Keratinocyte (primary cell): ENCODE data around the gene SH2D5. TPM values are rescaled to one million over a fixed set of nuclear protein-coding genes. Genes with fewer than 3 reads are reported as not detected.
"Not testable (repeated sequence)": the region's sequence is repeated elsewhere in the genome, so short reads cannot be mapped to it uniquely, and the experiment has no call there.

Experiments
- DNase-seq: peaks from one replicate; pipeline ENCODE4 v3.0.0-alpha.2; 2011; ENCODE audit warnings: low read depth, missing footprints, low spot score
- FAIRE-seq: peaks from 2 replicates; lab custom pipeline; 2011; peaks lifted over from hg19 to GRCh38; lab: Jason Lieb, UNC
- H2AFZ ChIP-seq: 2 replicates; pipeline ENCODE4 v1.6.0; 2012; ENCODE audit warnings: low read length, control low read depth, inconsistent platforms; ENCODE audit not compliant: control insufficient read depth
- H3K27ac ChIP-seq: 2 replicates; pipeline ENCODE4 v1.5.1; 2011; ENCODE audit warnings: low read length; ENCODE audit not compliant: control insufficient read depth, insufficient read depth
- H3K27me3 ChIP-seq: 3 replicates; pipeline ENCODE4 v1.6.0; 2011; ENCODE audit warnings: low read length; ENCODE audit not compliant: control insufficient read depth, insufficient read depth; ENCODE audit errors: extremely low read depth
- H3K36me3 ChIP-seq, 2 experiments: 2 replicates in 1 of 2; 3 replicates in 1 of 2; pipeline ENCODE4 v1.5.1; 2011; ENCODE audit warnings: low read length in 2 of 2, mild to moderate bottlenecking in 1 of 2; ENCODE audit not compliant: control insufficient read depth in 2 of 2, insufficient read depth in 2 of 2; ENCODE audit errors: extremely low read depth in 1 of 2
- H3K4me1 ChIP-seq: 3 replicates; pipeline ENCODE4 v1.5.1; 2011; ENCODE audit warnings: low read length; ENCODE audit not compliant: control insufficient read depth, insufficient read depth; ENCODE audit errors: extremely low read depth
- H3K4me2 ChIP-seq: 3 replicates; pipeline ENCODE4 v1.6.0; 2011; ENCODE audit warnings: low read depth, low read length; ENCODE audit not compliant: control insufficient read depth, insufficient read depth; ENCODE audit errors: extremely low read depth
- H3K4me3 ChIP-seq, 3 experiments: fragments of 200-600 bp in 1 of 3; sonication (generic) in 1 of 3; 2 replicates in 2 of 3; 3 replicates in 1 of 3; pipeline ENCODE4 v1.5.1; 2011 to 2016; ENCODE audit warnings: low read length in 3 of 3, mild to moderate bottlenecking in 3 of 3, control low read depth in 2 of 3, inconsistent platforms in 1 of 3, low read depth in 1 of 3, mixed read lengths in 1 of 3, mixed run types in 1 of 3, moderate library complexity in 1 of 3; ENCODE audit not compliant: control insufficient read depth in 2 of 3, insufficient read depth in 2 of 3; ENCODE audit errors: extremely low read depth in 1 of 3
- H3K79me2 ChIP-seq: 2 replicates; pipeline ENCODE4 v1.6.0; 2012; ENCODE audit warnings: low read length; ENCODE audit not compliant: control insufficient read depth, insufficient read depth
- H3K9ac ChIP-seq: 3 replicates; pipeline ENCODE4 v1.6.0; 2011; ENCODE audit warnings: low read length; ENCODE audit not compliant: control insufficient read depth, insufficient read depth; ENCODE audit errors: extremely low read depth
- H3K9me1 ChIP-seq: 3 replicates; pipeline ENCODE4 v1.6.0; 2011; ENCODE audit warnings: low read length; ENCODE audit not compliant: control insufficient read depth, insufficient read depth; ENCODE audit errors: extremely low read depth
- H3K9me3 ChIP-seq: 2 replicates; pipeline ENCODE4 v1.5.1; 2012; ENCODE audit warnings: low read depth, low read length; ENCODE audit not compliant: control insufficient read depth
- H4K20me1 ChIP-seq: 3 replicates; pipeline ENCODE4 v1.6.0; 2011; ENCODE audit warnings: low read length; ENCODE audit not compliant: control insufficient read depth, insufficient read depth; ENCODE audit errors: extremely low read depth
- EZH2 ChIP-seq: IDR thresholded peaks from one replicate; pipeline ENCODE4 v1.6.1; 2012; ENCODE audit warnings: inconsistent platforms, mild to moderate bottlenecking, low read length, moderate library complexity
- dilution Hi-C: fragments of 300-500 bp; cut with MboI; formaldehyde crosslinking; loops from one replicate; pipeline ENCODE4 v1.7.0; 2020; ENCODE audit warnings: low sequenced_read_pairs; ENCODE audit not compliant: extremely low pct_ligation_motif_present
- polyA plus RNA-seq, 5 experiments: library from polyadenylated mRNA; depleted of rRNA in 3 of 5; stranded (reverse) in 3 of 5; stranded (forward) in 1 of 5; unstranded in 1 of 5; fragments of >200 nt; gene quantifications; 1 replicate in 1 of 5; 2 replicates in 3 of 5; 3 replicates in 1 of 5; pipeline versions ENCODE4 v1.2.1 to v1.2.3, GENCODE V29; 2011 to 2012; ENCODE audit warnings: missing spikeins in 2 of 5, low read depth in 1 of 5, low replicate concordance in 1 of 5
- TF ChIP-seq, protein P1 (sequence below), 3 experiments: IDR thresholded peaks in 1 of 3; conservative IDR thresholded peaks in 1 of 3; optimal IDR thresholded peaks in 1 of 3; 2 replicates in 2 of 3; 3 replicates in 1 of 3; pipeline versions ENCODE3 to v1.5.1; 2011; ENCODE audit warnings: low read length in 3 of 3, mild to moderate bottlenecking in 3 of 3, moderate library complexity in 2 of 3, control low read depth in 1 of 3, inconsistent platforms in 1 of 3; ENCODE audit not compliant: insufficient read depth in 2 of 3; ENCODE audit errors: extremely low read depth in 1 of 3

Gene SH2D5
- polyA plus RNA-seq, 1 donor (not counting 4 experiments of a cell fraction or from before 2014, with no cell fraction given): 60.8 TPM

DNA sequence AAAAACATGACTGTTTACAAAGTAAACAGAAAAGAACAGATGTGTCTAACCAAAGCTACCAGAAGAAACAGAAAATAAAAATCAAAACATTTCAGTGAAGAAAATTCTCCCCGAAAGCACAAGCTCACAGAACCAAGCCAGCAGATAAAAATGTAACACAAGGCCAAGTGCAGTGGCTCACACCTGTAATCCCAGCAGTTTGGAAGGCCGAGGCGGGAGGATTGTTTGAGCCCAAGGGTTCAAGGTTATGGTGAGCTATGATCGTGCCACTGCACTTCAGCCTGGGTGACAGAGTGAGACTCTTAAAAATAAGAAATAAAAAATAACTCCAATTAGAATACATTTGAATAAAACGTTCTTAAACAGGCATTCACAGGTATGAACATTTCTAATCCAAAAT lies 52.2 kb downstream of the SH2D5 start:
- Histone ChIP-seq H3K9me3 (no peaks in the 10 kb centered on the region), H3K4me3 (no peak overlapping the region), H3K27ac (no peak overlapping the region), H3K4me2 (no peak overlapping the region), H3K27me3 (no peaks in the 10 kb centered on the region), H3K9ac (no peak overlapping the region), H3K36me3 (peaks cover 0 to 10% of the 10 kb centered on the region in 2 experiments), H3K4me1 (no peaks in the 10 kb centered on the region), H4K20me1 (no peaks in the 10 kb centered on the region), H3K9me1 (no peaks in the 10 kb centered on the region), H2AFZ (no peak overlapping the region), H3K79me2 (no peaks in the 10 kb centered on the region)
- FAIRE-seq (no peak), DNase-seq (no peak)
- dilution Hi-C loops: no loop called here
- no peak for TF ChIP-seq EZH2
- TF ChIP-seq, protein P1, sequence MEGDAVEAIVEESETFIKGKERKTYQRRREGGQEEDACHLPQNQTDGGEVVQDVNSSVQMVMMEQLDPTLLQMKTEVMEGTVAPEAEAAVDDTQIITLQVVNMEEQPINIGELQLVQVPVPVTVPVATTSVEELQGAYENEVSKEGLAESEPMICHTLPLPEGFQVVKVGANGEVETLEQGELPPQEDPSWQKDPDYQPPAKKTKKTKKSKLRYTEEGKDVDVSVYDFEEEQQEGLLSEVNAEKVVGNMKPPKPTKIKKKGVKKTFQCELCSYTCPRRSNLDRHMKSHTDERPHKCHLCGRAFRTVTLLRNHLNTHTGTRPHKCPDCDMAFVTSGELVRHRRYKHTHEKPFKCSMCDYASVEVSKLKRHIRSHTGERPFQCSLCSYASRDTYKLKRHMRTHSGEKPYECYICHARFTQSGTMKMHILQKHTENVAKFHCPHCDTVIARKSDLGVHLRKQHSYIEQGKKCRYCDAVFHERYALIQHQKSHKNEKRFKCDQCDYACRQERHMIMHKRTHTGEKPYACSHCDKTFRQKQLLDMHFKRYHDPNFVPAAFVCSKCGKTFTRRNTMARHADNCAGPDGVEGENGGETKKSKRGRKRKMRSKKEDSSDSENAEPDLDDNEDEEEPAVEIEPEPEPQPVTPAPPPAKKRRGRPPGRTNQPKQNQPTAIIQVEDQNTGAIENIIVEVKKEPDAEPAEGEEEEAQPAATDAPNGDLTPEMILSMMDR (optimal IDR thresholded peaks at IDR 0.05 in 1 of 3, IDR thresholded peaks at IDR 0.05 in 1 of 3, conservative IDR thresholded peaks at IDR 0.05 in 1 of 3; ENCODE audit: extremely low read depth in 1 of 3, insufficient read depth in 2 of 3, low read length in 3 of 3): no peak

DNA sequence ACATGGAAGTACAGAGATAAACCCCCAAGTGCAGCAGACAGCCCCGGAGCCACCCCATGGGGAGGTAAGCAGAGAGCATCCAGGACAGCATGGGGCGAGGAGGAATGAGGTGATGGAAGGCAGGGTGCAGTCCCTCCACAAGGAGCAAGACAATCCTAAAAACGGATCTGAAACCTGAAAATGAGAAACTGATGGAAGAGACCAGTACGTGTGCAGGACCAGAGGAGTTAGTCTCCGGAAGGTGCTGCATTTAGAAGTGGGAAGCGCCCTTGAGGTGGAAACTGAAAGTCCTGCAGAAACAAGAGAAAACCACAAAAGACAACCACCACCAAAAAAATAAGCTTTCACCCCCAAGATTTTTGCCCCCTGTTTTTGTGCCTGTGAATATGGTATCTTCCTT lies 53.9 kb downstream of the SH2D5 start:
- Histone ChIP-seq H3K4me2 (no peak overlapping the region), H3K4me3 (no peak overlapping the region), H3K79me2 (no peaks in the 10 kb centered on the region), H3K4me1 (no peaks in the 10 kb centered on the region), H3K9me1 (no peaks in the 10 kb centered on the region), H2AFZ (no peak overlapping the region), H3K27me3 (no peaks in the 10 kb centered on the region), H3K9ac (no peak overlapping the region), H3K9me3 (no peaks in the 10 kb centered on the region), H3K36me3 (peaks cover 0 to 8% of the 10 kb centered on the region in 2 experiments), H4K20me1 (no peaks in the 10 kb centered on the region), H3K27ac (no peak overlapping the region)
- FAIRE-seq (no peak), DNase-seq (no peak)
- TF ChIP-seq, protein P1 (optimal IDR thresholded peaks at IDR 0.05 in 1 of 3, IDR thresholded peaks at IDR 0.05 in 1 of 3, conservative IDR thresholded peaks at IDR 0.05 in 1 of 3; ENCODE audit: extremely low read depth in 1 of 3, insufficient read depth in 2 of 3, low read length in 3 of 3): no peak
- no peak for TF ChIP-seq EZH2
- dilution Hi-C loops: no loop called here

DNA sequence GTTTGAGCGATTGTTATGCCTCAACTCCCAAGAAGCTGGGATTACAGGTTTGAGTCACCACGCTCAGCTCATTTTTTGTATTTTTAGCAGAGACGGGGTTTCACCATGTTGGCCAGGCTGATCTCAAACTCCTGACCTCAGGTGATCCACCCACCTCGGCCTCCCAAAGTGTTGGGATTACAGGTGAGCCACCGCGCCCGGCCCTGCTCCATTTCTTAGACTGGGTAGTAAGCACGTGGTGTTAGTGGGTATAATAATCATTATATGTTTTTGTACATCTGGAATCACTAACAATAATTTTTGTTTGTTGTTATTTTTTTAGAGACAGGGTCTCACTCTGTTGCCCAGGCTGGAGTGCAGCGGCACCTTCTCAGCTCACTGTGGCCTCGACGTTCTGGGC lies 58.9 kb downstream of the SH2D5 start:
- H3K4me2 ChIP-seq, H3K9ac ChIP-seq, H3K9me1 ChIP-seq, DNase-seq, H2AFZ ChIP-seq, H3K36me3 ChIP-seq, H4K20me1 ChIP-seq, H3K27me3 ChIP-seq, FAIRE-seq, H3K4me3 ChIP-seq, H3K4me1 ChIP-seq, H3K9me3 ChIP-seq, H3K79me2 ChIP-seq, dilution Hi-C loops, H3K27ac ChIP-seq: not testable (repeated sequence)
